Colonic mucosa (tissue), 4 donors: ENCODE results near the gene AOAH. TPM values are rescaled to one million over a fixed set of nuclear protein-coding genes. Genes with fewer than 3 reads are reported as not detected.

Experiments
- DNase-seq: peaks from one replicate; pipeline ENCODE4 v3.0.0-alpha.2; 2020
- H3K27ac ChIP-seq: fragments of 200-600 bp; one replicate; pipeline ENCODE4 v1.8.0; 2021
- H3K27me3 ChIP-seq: fragments of 200-600 bp; one replicate; pipeline ENCODE4 v1.8.0; 2021
- H3K36me3 ChIP-seq: fragments of 200-600 bp; one replicate; pipeline ENCODE4 v1.8.0; 2021
- H3K4me1 ChIP-seq: fragments of 200-600 bp; one replicate; pipeline ENCODE4 v1.8.0; 2021; ENCODE audit warnings: mild to moderate bottlenecking
- H3K4me3 ChIP-seq: fragments of 200-600 bp; one replicate; pipeline ENCODE4 v1.8.0; 2021
- H3K9ac ChIP-seq, 2 donors: one replicate each; pipeline ENCODE4 v1.7.0; 2013; ENCODE audit warnings: control low read depth in 2 of 2, low read depth in 2 of 2, low read length in 2 of 2
- H3K9me3 ChIP-seq: fragments of 200-600 bp; one replicate; pipeline ENCODE4 v1.8.0; 2021
- CTCF ChIP-seq: fragments of 200-600 bp; IDR thresholded peaks from one replicate; pipeline ENCODE4 v1.8.0; 2022; ENCODE audit warnings: antibody characterized with exemption, mild to moderate bottlenecking
- intact Hi-C: fragments of 100-400 bp; cut with DNase I; formaldehyde crosslinking; loops from one replicate; pipeline ENCODE4 v1.14.1; 2022
- total RNA-seq, 2 donors: library from RNA; stranded (reverse); fragmentation: NEBNext Ultra II Directional in 1 of 2; extraction: Animal tissue kit (Norgen Biotek cat#: 25700) in 1 of 2; gene quantifications; one replicate each; pipeline ENCODE4 v1.2.1, GENCODE V29; 2021
- donor health status: healthy.
- donor health status: DM: no; HTN: no; CAD: no.
- donor health status: DM: no; HTN: no; CAD: no.

The AOAH gene
- total RNA-seq, 2 donors from 2014 or later, result 22.2 to 46.1 TPM

GRCh38 chr7:36671432-36671829 is 52.9 kb downstream of the AOAH start:
- Histone ChIP-seq H3K4me1 (no peaks in the 10 kb centered on the region), H3K4me3 (no peak overlapping the region), H3K27ac (no peak overlapping the region), H3K9ac (no peak overlapping the region), H3K27me3 (no peaks in the 10 kb centered on the region), H3K9me3 (no peaks in the 10 kb centered on the region), H3K36me3 (no peaks in the 10 kb centered on the region)
- no peak for TF ChIP-seq CTCF
- DNase-seq, result no peak
- intact Hi-C loops, result loop anchor here (2.0 to 10.0 kb wide), 2 partner anchors 183 to 513 kb away; no protein-coding TSS in a partner anchor

GRCh38 chr7:36670585-36671431 is 53.5 kb downstream of the AOAH start:
- H3K9me3 ChIP-seq, result no peaks in the 10 kb centered on the region

GRCh38 chr7:36668750-36669149 is 55.5 kb downstream of the AOAH start:
- intact Hi-C loops, result no loop called here
- Histone ChIP-seq H3K9me3 (no peaks in the 10 kb centered on the region), H3K27me3 (no peaks in the 10 kb centered on the region), H3K36me3 (no peaks in the 10 kb centered on the region), H3K27ac (peak overlapping the region; percentile 10), H3K4me1 (no peaks in the 10 kb centered on the region), H3K4me3 (no peak overlapping the region), H3K9ac (peak overlapping the region in 1 of 2 donors; percentile 5)
- no peak for TF ChIP-seq CTCF
- DNase-seq, result no peak

More at GRCh38 chr7:36670585-36671431, 53.5 kb downstream of the AOAH start:
- no peaks in the 10 kb centered on the region for H3K27me3 ChIP-seq
- H3K27ac ChIP-seq, result no peak overlapping the region
- intact Hi-C loops, result loop anchor here (2.0 to 10.0 kb wide), 2 partner anchors 182 to 514 kb away; no protein-coding TSS in a partner anchor
- H3K9ac ChIP-seq, result no peak overlapping the region
- no peaks in the 10 kb centered on the region for H3K4me1 ChIP-seq
- peak; percentile 82 for DNase-seq
- peak; percentile 87 for TF ChIP-seq CTCF
- H3K36me3 ChIP-seq, result no peaks in the 10 kb centered on the region
- no peak overlapping the region for H3K4me3 ChIP-seq

GRCh38 chr7:36668080-36668479 is 56.2 kb downstream of the AOAH start:
- no peak overlapping the region for H3K27ac ChIP-seq

More at GRCh38 chr7:36668080-36668479, 56.2 kb downstream of the AOAH start:
- Histone ChIP-seq H3K27me3 (no peaks in the 10 kb centered on the region), H3K4me1 (no peaks in the 10 kb centered on the region), H3K4me3 (no peak overlapping the region), H3K36me3 (no peaks in the 10 kb centered on the region), H3K9me3 (no peaks in the 10 kb centered on the region), H3K9ac (no peak overlapping the region)
- no peak for TF ChIP-seq CTCF
- DNase-seq, result no peak
- intact Hi-C loops, result no loop called here
